GM12873 (cell line): ENCODE measurements around the gene ZNF598.

ENCODE experiments used
- TF ChIP-seq, protein P1 (sequence below): IDR thresholded peaks from 2 replicates; pipeline ENCODE4 v1.5.1; 2012; ENCODE audit warnings: low read depth, mild to moderate bottlenecking, moderate library complexity, low read length, control low read depth; ENCODE audit not compliant: insufficient read depth; ENCODE audit errors: missing control alignments

Gene ZNF598

GRCh38 chr16:1998360-1998835 is 11.2 kb downstream of the ZNF598 start:
- TF ChIP-seq, protein P1, sequence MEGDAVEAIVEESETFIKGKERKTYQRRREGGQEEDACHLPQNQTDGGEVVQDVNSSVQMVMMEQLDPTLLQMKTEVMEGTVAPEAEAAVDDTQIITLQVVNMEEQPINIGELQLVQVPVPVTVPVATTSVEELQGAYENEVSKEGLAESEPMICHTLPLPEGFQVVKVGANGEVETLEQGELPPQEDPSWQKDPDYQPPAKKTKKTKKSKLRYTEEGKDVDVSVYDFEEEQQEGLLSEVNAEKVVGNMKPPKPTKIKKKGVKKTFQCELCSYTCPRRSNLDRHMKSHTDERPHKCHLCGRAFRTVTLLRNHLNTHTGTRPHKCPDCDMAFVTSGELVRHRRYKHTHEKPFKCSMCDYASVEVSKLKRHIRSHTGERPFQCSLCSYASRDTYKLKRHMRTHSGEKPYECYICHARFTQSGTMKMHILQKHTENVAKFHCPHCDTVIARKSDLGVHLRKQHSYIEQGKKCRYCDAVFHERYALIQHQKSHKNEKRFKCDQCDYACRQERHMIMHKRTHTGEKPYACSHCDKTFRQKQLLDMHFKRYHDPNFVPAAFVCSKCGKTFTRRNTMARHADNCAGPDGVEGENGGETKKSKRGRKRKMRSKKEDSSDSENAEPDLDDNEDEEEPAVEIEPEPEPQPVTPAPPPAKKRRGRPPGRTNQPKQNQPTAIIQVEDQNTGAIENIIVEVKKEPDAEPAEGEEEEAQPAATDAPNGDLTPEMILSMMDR: no peak

- TF ChIP-seq, protein P1: no peak
These were observed 11.9 kb downstream of the ZNF598 start for GRCh38 chr16:1997494-1998359.

DNA sequence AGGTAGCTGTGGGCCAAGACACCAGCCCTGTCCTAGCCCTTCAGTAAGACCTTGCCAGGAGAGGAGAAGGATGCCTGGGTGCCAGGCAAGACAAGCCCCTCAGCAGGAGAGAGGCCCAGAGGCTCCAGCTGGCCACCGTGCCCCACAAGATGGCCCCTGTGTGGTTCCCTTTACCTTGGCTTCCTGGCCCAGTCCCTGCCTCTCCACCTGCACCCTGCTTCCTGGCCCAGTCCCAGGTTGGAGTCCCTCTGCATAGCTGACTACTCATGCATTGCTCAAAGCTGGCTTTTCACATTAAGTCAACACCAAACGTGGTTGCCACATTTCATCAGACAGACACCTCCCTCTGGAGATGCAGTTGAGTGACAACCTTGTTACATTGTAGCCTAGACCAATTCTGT is 15.9 kb downstream of the ZNF598 start:
- TF ChIP-seq, protein P1: no peak

GRCh38 chr16:1992704-1993317 is 16.8 kb downstream of the ZNF598 start:
- TF ChIP-seq, protein P1: no peak

DNA sequence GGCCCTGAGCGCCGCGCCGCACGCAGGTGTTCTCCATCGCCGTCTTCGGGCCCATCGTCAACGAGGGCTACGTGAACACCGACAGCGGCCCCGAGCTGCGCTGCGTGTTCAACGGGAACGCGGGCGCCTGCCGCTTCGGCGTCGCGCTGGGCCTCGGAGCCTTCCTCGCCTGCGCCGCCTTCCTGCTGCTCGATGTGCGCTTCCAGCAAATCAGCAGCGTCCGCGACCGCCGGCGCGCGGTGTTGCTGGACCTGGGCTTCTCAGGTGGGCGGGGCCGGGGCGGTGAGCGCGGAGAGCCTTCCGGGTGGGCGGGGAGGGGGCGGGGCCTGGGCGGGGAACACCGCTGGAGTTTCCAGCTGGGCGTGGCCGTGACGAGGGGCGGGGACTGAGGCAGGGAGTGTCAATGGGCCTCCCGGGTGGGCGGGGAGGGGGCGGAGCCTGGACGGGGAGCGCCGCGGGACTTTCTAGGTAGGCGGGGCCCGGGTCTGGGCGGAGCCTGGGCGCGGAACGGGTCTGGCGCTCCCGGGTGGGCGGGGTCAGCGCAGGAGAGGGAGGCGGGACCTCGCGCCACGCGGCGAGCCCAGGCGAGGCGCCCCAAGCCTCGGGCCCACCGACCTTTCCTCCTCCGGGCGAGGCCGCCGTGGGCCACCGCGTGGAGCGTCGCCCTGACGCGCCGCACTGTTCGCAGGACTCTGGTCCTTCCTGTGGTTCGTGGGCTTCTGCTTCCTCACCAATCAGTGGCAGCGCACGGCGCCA is 17.5 kb downstream of the ZNF598 start:
- TF ChIP-seq, protein P1: no peak

DNA sequence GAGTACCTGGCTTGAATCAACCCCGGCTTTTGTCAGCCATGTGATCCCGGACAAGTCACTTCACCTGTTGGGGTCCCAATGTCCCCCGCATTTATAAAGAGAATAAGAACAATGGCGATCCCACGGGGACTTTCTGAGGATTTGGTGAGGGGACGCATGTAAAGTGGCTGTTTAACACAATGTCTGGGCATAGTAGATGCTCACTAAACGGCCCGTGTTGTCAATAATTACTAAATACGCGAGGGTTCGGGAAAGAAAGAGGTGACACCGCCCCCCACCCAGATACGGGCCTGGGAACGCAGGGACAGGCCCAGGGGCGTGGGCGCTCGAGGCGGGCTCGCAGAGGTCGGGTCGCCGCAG is 18.1 kb downstream of the ZNF598 start:
- TF ChIP-seq, protein P1: no peak

DNA sequence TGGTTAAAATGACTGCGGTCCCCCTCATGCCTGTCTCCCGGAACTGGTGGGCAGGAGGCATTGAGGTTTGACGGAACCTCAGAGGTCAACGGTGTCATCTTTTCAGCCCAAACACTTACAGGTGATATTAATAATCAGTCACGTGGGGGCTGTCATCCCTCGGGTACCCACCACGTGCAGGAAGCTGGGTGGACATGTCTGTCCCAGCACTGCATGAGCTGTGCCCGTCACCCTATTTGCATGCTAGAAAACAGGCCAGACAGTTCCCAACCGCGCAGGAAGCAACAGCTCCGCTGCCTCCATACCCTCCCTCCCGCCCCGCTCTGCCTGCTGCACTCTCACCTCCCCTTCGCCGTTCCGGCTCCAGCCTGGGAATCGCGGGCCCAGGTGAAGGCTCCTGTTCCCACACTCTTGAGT is 18.5 kb downstream of the ZNF598 start:
- TF ChIP-seq, protein P1: no peak
